ENCODE measurements around the gene KHDC1. TPM values are rescaled to one million over a fixed set of nuclear protein-coding genes. Genes with fewer than 3 reads are reported as not detected.
"Not testable (repeated sequence)": the region's sequence is repeated elsewhere in the genome, so short reads cannot be mapped to it uniquely, and the experiment has no call there.

KHDC1 gene
- 2.6 TPM for total RNA-seq

- Histone ChIP-seq H3K9ac (ENCODE audit: low read depth in 1 of 3, low read length in 3 of 3) (peak within 1 kb of the TSS; percentile 71 to 82 (median 74)), H3K4me3 (ENCODE audit: low read length in 3 of 3) (peak within 1 kb of the TSS; percentile 84 to 89 (median 87)), H3K27ac (ENCODE audit: low read depth, low read length) (no peak within 1 kb of the TSS), H3K27me3 (ENCODE audit: control insufficient read depth in 3 of 3, insufficient read depth in 3 of 3, low read length in 3 of 3) (no peaks in the 10 kb centered on the region), H3K9me3 (ENCODE audit: control insufficient read depth in 3 of 3, low read length in 3 of 3) (no peaks in the 10 kb centered on the region), H3K36me3 (ENCODE audit: control insufficient read depth in 3 of 3, insufficient read depth in 3 of 3, low read length in 3 of 3) (no peaks in the 10 kb centered on the region), H3K4me1 (ENCODE audit: control insufficient read depth in 3 of 3, insufficient read depth in 3 of 3, low read length in 3 of 3) (peaks cover 2 to 11% (median 6%) of the 10 kb centered on the region in 3 donors)
Measured at GRCh38 chr6:73262671-73263569, at the start of gene KHDC1. Gene KHDC1 (minus strand): TSS chr6:73263196. CDS start chr6:73242517, 20,679 bp downstream.

GRCh38 chr6:73310503-73310845 lies 47.5 kb upstream of the KHDC1 start:
- Histone ChIP-seq H3K27me3 (ENCODE audit: control insufficient read depth in 3 of 3, insufficient read depth in 3 of 3, low read length in 3 of 3) (peaks cover 21 to 26% (median 22%) of the 10 kb centered on the region in 3 donors), H3K9ac (ENCODE audit: low read depth in 1 of 3, low read length in 3 of 3) (peak overlapping the region in 1 of 3 donors; percentile 33)

GRCh38 chr6:73309785-73310502 lies 46.9 kb upstream of the KHDC1 start:
- no peaks in the 10 kb centered on the region for H3K9me3 ChIP-seq (ENCODE audit: control insufficient read depth in 3 of 3, low read length in 3 of 3)
- H3K36me3 ChIP-seq (ENCODE audit: control insufficient read depth in 3 of 3, insufficient read depth in 3 of 3, low read length in 3 of 3): no peaks in the 10 kb centered on the region
- peaks cover 8 to 12% (median 11%) of the 10 kb centered on the region in 3 donors for H3K4me1 ChIP-seq (ENCODE audit: control insufficient read depth in 3 of 3, insufficient read depth in 3 of 3, low read length in 3 of 3)
- H3K27ac ChIP-seq (ENCODE audit: low read depth, low read length): no peak overlapping the region
- H3K9ac ChIP-seq (ENCODE audit: low read depth in 1 of 3, low read length in 3 of 3): peak overlapping the region; percentile 33 to 62 (median 59)
- peaks cover 15 to 20% (median 17%) of the 10 kb centered on the region in 3 donors for H3K27me3 ChIP-seq (ENCODE audit: control insufficient read depth in 3 of 3, insufficient read depth in 3 of 3, low read length in 3 of 3)
- peak overlapping the region; percentile 73 to 83 (median 75) for H3K4me3 ChIP-seq (ENCODE audit: low read length in 3 of 3)

More at GRCh38 chr6:73310503-73310845, 47.5 kb upstream of the KHDC1 start:
- H3K27ac ChIP-seq (ENCODE audit: low read depth, low read length); H3K9me3 ChIP-seq (ENCODE audit: control insufficient read depth in 3 of 3, low read length in 3 of 3); H3K36me3 ChIP-seq (ENCODE audit: control insufficient read depth in 3 of 3, insufficient read depth in 3 of 3, low read length in 3 of 3): not testable (repeated sequence)
- peak overlapping the region; percentile 73 to 83 (median 75) for H3K4me3 ChIP-seq (ENCODE audit: low read length in 3 of 3)
- peaks cover 8 to 14% (median 12%) of the 10 kb centered on the region in 3 donors for H3K4me1 ChIP-seq (ENCODE audit: control insufficient read depth in 3 of 3, insufficient read depth in 3 of 3, low read length in 3 of 3)

GRCh38 chr6:73309535-73309784 lies 46.5 kb upstream of the KHDC1 start:
- Histone ChIP-seq H3K9me3 (ENCODE audit: control insufficient read depth in 3 of 3, low read length in 3 of 3) (no peaks in the 10 kb centered on the region), H3K27ac (ENCODE audit: low read depth, low read length) (no peak overlapping the region), H3K9ac (ENCODE audit: low read depth in 1 of 3, low read length in 3 of 3) (peak overlapping the region in 2 of 3 donors; percentile 59 to 62), H3K4me1 (ENCODE audit: control insufficient read depth in 3 of 3, insufficient read depth in 3 of 3, low read length in 3 of 3) (peaks cover 8 to 12% (median 9%) of the 10 kb centered on the region in 3 donors), H3K4me3 (ENCODE audit: low read length in 3 of 3) (peak overlapping the region; percentile 73 to 83 (median 75)), H3K27me3 (ENCODE audit: control insufficient read depth in 3 of 3, insufficient read depth in 3 of 3, low read length in 3 of 3) (peaks cover 11 to 16% (median 13%) of the 10 kb centered on the region in 3 donors), H3K36me3 (ENCODE audit: control insufficient read depth in 3 of 3, insufficient read depth in 3 of 3, low read length in 3 of 3) (no peaks in the 10 kb centered on the region)

GRCh38 chr6:73308712-73309534 lies 45.9 kb upstream of the KHDC1 start:
- peaks cover 10 to 16% (median 13%) of the 10 kb centered on the region in 3 donors for H3K27me3 ChIP-seq (ENCODE audit: control insufficient read depth in 3 of 3, insufficient read depth in 3 of 3, low read length in 3 of 3)
- peak overlapping the region; percentile 73 to 83 (median 75) for H3K4me3 ChIP-seq (ENCODE audit: low read length in 3 of 3)
- H3K27ac ChIP-seq (ENCODE audit: low read depth, low read length): no peak overlapping the region
- H3K4me1 ChIP-seq (ENCODE audit: control insufficient read depth in 3 of 3, insufficient read depth in 3 of 3, low read length in 3 of 3): peaks cover 8 to 12% (median 9%) of the 10 kb centered on the region in 3 donors
- no peaks in the 10 kb centered on the region for H3K9me3 ChIP-seq (ENCODE audit: control insufficient read depth in 3 of 3, low read length in 3 of 3)
- H3K36me3 ChIP-seq (ENCODE audit: control insufficient read depth in 3 of 3, insufficient read depth in 3 of 3, low read length in 3 of 3): no peaks in the 10 kb centered on the region
- peak overlapping the region in 2 of 3 donors; percentile 59 to 62 for H3K9ac ChIP-seq (ENCODE audit: low read depth in 1 of 3, low read length in 3 of 3)

- H3K4me1 ChIP-seq (ENCODE audit: control insufficient read depth in 3 of 3, insufficient read depth in 3 of 3, low read length in 3 of 3); H3K9ac ChIP-seq (ENCODE audit: low read depth in 1 of 3, low read length in 3 of 3); H3K9me3 ChIP-seq (ENCODE audit: control insufficient read depth in 3 of 3, low read length in 3 of 3); H3K4me3 ChIP-seq (ENCODE audit: low read length in 3 of 3); H3K36me3 ChIP-seq (ENCODE audit: control insufficient read depth in 3 of 3, insufficient read depth in 3 of 3, low read length in 3 of 3); H3K27ac ChIP-seq (ENCODE audit: low read depth, low read length): not testable (repeated sequence)
- peaks cover 4 to 14% (median 10%) of the 10 kb centered on the region in 3 donors for H3K27me3 ChIP-seq (ENCODE audit: control insufficient read depth in 3 of 3, insufficient read depth in 3 of 3, low read length in 3 of 3)
Measured at GRCh38 chr6:73303773-73304172, 40.8 kb upstream of the KHDC1 start.

- Histone ChIP-seq H3K9ac (ENCODE audit: low read depth in 1 of 3, low read length in 3 of 3) (no peak overlapping the region), H3K27me3 (ENCODE audit: control insufficient read depth in 3 of 3, insufficient read depth in 3 of 3, low read length in 3 of 3) (peaks cover 4 to 15% (median 10%) of the 10 kb centered on the region in 3 donors)
Measured at GRCh38 chr6:73302339-73302738, 39.3 kb upstream of the KHDC1 start.

GRCh38 chr6:73299151-73299971 lies 36.4 kb upstream of the KHDC1 start:
- H3K9me3 ChIP-seq (ENCODE audit: control insufficient read depth in 3 of 3, low read length in 3 of 3): no peaks in the 10 kb centered on the region
- H3K9ac ChIP-seq (ENCODE audit: low read depth in 1 of 3, low read length in 3 of 3): peak overlapping the region in 1 of 3 donors; percentile 33

More at GRCh38 chr6:73302339-73302738, 39.3 kb upstream of the KHDC1 start:
- H3K4me3 ChIP-seq (ENCODE audit: low read length in 3 of 3): no peak overlapping the region
- no peaks in the 10 kb centered on the region for H3K36me3 ChIP-seq (ENCODE audit: control insufficient read depth in 3 of 3, insufficient read depth in 3 of 3, low read length in 3 of 3)
- no peak overlapping the region for H3K27ac ChIP-seq (ENCODE audit: low read depth, low read length)
- no peaks in the 10 kb centered on the region for H3K9me3 ChIP-seq (ENCODE audit: control insufficient read depth in 3 of 3, low read length in 3 of 3)
- H3K4me1 ChIP-seq (ENCODE audit: control insufficient read depth in 3 of 3, insufficient read depth in 3 of 3, low read length in 3 of 3): peaks cover 0 to 5% (median 0%) of the 10 kb centered on the region in 3 donors

GRCh38 chr6:73293331-73293730 lies 30.3 kb upstream of the KHDC1 start:
- Histone ChIP-seq H3K4me3 (ENCODE audit: low read length in 3 of 3) (no peak overlapping the region), H3K4me1 (ENCODE audit: control insufficient read depth in 3 of 3, insufficient read depth in 3 of 3, low read length in 3 of 3) (no peaks in the 10 kb centered on the region), H3K36me3 (ENCODE audit: control insufficient read depth in 3 of 3, insufficient read depth in 3 of 3, low read length in 3 of 3) (no peaks in the 10 kb centered on the region), H3K27me3 (ENCODE audit: control insufficient read depth in 3 of 3, insufficient read depth in 3 of 3, low read length in 3 of 3) (no peaks in the 10 kb centered on the region), H3K9ac (ENCODE audit: low read depth in 1 of 3, low read length in 3 of 3) (no peak overlapping the region), H3K27ac (ENCODE audit: low read depth, low read length) (no peak overlapping the region), H3K9me3 (ENCODE audit: control insufficient read depth in 3 of 3, low read length in 3 of 3) (no peaks in the 10 kb centered on the region)

More at GRCh38 chr6:73299151-73299971, 36.4 kb upstream of the KHDC1 start:
- Histone ChIP-seq H3K4me1 (ENCODE audit: control insufficient read depth in 3 of 3, insufficient read depth in 3 of 3, low read length in 3 of 3) (peaks cover 0 to 5% (median 0%) of the 10 kb centered on the region in 3 donors), H3K27ac (ENCODE audit: low read depth, low read length) (no peak overlapping the region), H3K36me3 (ENCODE audit: control insufficient read depth in 3 of 3, insufficient read depth in 3 of 3, low read length in 3 of 3) (no peaks in the 10 kb centered on the region), H3K4me3 (ENCODE audit: low read length in 3 of 3) (peak overlapping the region in 2 of 3 donors; percentile 29 to 62), H3K27me3 (ENCODE audit: control insufficient read depth in 3 of 3, insufficient read depth in 3 of 3, low read length in 3 of 3) (peaks cover 4 to 15% (median 10%) of the 10 kb centered on the region in 3 donors)
